GM21528 (cell line): ENCODE results near the gene DRD1.
A peak's percentile ranks its signal among the peaks of the same experiment; 100 is the strongest.
"Not testable (repeated sequence)": the region's sequence is repeated elsewhere in the genome, so short reads cannot be mapped to it uniquely, and the experiment has no call there.

Experiments
- ATAC-seq: cut with Tn5 transposase; IDR thresholded peaks from one replicate; pipeline ENCODE4 v1.9.1; 2021; ENCODE audit warnings: mild to moderate bottlenecking, moderate library complexity; ENCODE audit not compliant: unreplicated experiment, low FRiP score

DRD1 gene

GRCh38 chr5:175468892-175469291 lies 24.9 kb upstream of the DRD1 start:
- ATAC-seq: no peak

DNA sequence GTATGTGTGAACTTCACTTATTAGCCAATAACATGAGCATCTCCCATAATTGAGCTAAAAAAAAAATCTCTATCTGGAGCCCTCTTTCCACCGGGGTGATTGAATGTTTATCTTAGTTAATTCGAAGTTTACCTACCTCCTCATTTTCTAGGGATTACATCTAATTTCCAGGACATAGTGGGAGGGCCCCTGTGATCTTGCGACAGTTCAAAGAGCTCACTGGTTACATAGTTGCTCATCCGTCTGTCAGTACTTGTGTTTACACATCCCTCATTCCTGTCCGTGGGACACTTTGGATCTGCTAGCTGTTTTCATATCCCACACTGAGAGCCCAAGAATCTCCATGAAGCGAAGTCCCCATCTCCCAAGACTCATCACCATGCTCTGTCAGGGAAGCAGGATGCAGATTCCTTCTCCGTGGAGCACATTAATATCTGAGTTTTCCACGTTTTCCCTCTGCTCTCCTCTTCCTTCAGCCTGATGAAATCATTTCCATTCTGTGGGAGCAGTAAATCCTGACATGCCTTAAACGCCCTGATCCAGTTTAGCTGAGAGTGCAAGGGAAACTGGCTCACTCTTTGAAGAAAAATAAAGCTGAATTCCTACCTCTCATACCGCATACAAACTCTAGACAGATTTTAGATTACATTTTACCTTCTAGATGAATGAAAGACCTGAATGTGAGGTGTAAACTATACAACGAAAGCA lies 24.2 kb upstream of the DRD1 start:
- no peak for ATAC-seq

- ATAC-seq: no peak
Observed at GRCh38 chr5:175466700-175467318, 22.8 kb upstream of the DRD1 start.

DNA sequence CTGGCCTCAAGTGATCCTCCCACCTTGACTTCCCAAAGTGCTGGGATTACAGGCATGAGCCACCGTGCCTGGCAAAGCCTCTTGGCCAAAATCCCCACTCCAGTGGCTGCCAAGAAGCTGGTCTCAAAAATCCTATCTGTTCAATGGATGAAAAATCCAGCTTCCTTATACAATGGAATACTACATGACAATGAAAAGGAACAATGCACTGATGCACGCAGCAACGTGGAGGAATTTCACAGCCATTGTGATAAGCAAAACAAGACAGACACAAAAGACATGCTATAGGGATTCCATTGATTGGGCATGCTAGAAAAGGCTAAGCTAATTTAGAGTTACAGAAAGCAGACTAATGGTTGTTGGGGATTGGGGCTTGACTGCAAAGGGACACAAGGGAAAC lies 21.3 kb upstream of the DRD1 start:
- ATAC-seq: no peak

DNA sequence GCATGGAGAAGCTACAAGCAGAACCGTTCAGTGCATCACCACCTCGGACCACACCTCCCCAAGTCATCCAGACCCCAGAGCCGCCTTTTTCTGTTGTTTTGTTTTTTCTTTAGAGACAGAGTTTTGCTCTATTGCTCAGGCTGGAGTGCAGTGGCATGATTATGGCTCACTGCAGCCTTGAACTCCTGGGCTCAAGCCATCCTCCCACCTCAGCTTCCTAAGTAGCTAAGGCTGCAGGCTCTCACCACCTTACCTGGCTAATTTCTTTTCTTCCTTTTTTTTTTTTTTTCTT lies 20.9 kb upstream of the DRD1 start:
- ATAC-seq: no peak

DNA sequence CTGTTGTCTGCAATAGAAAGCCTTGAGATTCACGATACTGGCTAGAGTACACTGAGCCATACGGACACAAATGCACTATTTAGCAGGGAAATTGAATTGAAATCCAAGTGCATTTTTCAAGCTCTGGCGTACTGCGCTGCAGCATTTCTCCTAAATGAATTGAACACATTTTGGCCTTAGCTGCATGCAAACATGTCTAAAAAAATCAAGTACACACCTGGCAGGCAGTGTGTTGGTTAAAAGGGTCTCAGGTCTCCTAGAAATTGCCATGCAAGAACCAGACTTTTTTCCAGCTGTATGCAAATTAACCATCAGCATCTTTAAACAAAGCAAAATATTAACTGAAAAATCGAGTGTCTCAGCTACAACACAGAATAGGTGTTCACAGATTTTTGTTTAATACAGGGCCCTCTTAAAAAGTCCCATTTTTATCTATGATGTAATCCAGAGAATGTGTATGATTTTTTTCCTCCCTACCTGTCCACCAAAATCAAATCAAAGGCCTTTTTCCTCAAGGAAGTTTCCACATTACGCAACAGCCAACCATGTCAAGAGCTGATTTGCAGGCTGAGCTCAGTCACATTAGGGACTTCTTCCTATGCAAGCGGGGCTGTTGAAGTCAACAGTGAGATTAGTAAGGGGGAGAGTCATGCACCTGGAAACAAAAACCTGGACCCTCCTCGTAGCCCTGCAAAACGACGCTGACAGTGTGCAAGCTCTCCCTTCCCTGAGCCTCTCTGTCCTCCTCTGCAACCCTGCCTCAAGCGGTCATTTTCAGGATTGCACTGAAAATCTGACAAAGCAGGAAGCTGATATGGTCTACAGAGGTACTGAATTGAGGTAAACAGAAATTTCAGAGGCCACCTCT lies 20.3 kb upstream of the DRD1 start:
- ATAC-seq: peak; percentile 99

- ATAC-seq: no peak
Observed at GRCh38 chr5:175463641-175464040, 19.7 kb upstream of the DRD1 start.

- no peak for ATAC-seq
Observed at GRCh38 chr5:175461370-175461769, 17.4 kb upstream of the DRD1 start.

GRCh38 chr5:175460552-175460951 lies 16.6 kb upstream of the DRD1 start:
- ATAC-seq: no peak

DNA sequence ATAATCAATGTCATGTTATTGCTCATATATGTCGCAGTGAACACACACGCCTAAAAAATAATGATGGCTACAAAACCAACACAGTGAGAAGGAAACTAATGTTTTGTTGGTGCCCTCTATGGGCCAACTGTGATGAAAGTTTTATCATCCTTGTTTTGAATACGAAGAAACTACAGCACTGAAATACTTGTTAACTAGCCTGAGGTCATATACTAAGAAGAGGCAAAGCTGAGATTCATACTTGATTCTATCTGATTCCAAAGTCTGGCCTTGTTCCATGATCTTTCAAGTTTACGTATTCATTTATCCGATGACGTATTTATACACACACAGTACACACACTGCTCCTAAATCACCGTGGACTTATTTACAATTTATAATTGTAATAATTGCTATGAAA lies 16.1 kb upstream of the DRD1 start:
- no peak for ATAC-seq

DNA sequence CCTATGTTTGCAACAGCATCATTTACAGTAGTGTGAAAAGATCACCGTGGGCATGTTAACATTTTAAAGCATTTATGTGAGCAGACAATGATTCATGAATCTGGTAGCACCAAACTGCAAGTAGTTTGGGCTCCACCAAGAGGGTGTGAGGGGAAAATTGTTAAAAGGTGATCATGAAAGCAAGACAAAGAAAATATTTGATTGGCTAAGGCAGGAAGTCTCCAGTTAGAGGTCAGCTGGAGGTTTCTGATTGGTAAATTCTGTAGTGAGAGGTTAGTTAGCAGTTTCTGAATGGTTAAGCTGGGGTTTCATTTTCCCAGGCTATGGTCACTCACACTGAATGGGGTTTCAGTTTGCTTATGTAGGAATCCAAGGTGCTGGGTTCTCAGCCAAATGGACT lies 13.5 kb upstream of the DRD1 start:
- peak; percentile 96 for ATAC-seq

DNA sequence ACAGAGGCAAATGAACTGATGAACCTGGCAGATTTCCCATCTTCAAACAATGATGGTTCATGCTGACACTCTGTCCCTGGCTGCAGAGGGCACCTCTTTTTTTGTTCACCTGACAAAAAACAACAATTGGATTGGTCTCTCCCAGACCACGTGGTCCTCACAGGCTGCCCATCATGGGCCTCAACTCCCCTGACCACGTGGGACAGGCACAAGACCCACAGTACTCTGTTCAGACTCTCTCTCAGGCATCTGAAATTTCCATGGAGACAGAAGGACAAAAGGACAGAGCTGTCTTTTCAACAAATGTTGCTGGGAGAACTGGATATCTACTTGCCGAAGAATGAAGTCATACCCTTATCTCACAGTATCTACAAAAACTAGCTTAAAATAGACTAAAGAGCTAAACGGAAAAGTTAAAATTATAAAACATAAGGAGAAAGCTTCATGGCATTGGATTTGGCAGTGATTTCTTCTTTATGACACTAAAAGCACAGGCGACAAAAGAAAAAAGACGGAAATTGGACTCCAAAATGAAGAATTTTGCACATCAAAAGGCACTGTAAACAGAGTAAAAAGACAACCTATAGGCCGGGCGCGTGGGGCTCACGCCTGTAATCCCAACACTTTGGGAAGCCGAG lies 12.2 kb upstream of the DRD1 start:
- ATAC-seq: no peak

DNA sequence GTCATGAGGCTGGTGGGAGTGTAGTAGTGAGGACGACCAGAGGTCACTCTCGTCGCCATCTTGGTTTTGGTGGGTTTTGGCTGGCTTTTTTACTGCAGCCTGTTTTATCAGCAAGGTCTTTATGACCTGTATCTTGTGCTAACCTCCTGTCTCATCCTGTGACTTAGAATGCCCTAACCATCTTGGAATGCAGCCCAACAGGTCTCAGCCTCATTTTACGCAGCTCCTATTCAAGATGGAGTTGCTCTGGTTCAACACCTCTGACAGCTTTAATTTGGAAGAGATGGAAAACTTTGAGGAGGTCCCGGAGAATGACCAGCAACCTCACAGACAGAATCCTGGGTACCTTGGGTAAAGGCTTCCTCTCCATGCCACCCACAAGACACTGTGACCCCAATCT lies 10.4 kb upstream of the DRD1 start:
- not testable (repeated sequence) for ATAC-seq

DNA sequence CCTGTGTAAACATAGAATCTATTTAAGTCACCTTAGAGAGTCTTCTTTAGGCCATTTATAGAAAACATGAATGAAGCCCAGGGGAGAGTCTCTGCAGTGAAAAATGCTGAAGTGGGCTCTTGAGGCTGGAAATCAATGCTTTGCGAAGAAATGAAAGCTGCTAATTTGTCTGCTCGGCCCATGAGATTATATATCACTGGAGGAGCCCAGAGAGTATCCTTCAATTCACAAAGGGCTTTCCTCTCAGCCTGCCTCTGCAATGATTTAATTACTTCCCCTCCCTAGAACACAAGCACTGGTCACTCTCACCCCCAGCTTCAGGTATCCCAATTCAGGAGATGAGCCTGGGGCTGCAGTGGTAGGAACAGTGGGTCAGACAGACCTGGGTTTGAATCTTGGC lies 8.2 kb upstream of the DRD1 start:
- no peak for ATAC-seq

- no peak for ATAC-seq
Observed at GRCh38 chr5:175448276-175448675, 4.3 kb upstream of the DRD1 start.

- no peak for ATAC-seq
Observed at GRCh38 chr5:175447571-175447970, 3.6 kb upstream of the DRD1 start.

DNA sequence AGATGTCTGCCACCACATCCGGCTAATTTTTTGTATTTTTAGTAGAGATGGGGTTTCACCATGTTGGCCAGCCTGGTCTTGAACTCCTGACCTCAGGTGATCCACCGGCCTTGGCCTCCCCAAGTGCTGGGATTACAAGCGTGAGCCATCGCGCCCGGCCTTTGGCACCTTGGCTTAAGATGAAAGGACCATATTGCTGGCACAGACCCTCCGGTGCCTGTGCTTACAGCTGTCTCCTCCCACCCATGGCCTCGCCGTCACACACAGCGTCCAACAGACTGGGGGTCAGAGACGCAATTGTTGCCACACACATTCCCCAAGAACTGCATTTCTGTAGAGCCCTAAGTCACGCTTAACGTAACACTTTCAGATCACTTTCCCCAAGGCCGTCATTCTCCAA lies 2.4 kb upstream of the DRD1 start:
- not testable (repeated sequence) for ATAC-seq

- ATAC-seq: no peak
Observed at GRCh38 chr5:175444905-175445456, 999 bp upstream of the DRD1 start.

DNA sequence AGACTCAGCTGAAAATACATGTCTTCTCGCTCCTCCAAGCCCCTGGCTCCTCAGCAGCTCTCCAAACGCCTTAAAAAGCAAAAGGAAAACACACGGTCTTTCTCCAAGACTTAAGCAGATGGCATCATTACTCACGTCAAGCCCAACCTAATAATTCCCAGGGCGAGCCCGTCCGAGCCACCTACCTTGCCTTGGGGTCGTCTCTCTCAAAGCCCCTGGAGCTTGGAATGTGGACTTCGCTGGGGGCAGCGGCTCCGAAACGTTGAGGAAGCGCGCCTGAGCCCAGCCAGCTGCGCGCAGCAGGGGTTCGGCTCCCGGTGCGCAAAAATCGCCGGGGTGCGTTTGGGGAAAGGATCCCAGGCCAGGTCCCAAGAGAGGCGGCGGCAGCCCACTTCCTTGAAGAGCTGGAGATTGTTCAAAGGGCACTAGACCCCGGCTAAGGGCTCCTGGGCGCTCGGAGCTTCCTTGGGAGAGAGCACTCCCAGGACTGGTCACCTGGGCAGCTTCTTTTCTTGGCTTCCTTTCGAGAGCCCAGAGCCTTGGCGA lies 395 bp downstream of the DRD1 start:
- ATAC-seq: no peak

GRCh38 chr5:175438234-175438857 lies 5.6 kb downstream of the DRD1 start:
- ATAC-seq: no peak
